GM19240 (cell line): ENCODE data around the gene TRAF4.

Experiments used
- DNase-seq: peaks from one replicate; pipeline ENCODE4 v3.0.0; 2011; ENCODE audit warnings: low spot score; ENCODE audit not compliant: insufficient read length

TRAF4 gene

GRCh38 chr17:28743243-28744103 is at the start of gene TRAF4:
Gene TRAF4 (plus strand): TSS chr17:28744011. CDS start chr17:28744113, 102 bp downstream.
- no peak for DNase-seq

- no peak for DNase-seq
These were observed 45.4 kb upstream of the TRAF4 start for GRCh38 chr17:28698253-28698941.

- no peak for DNase-seq
These were observed 43.5 kb upstream of the TRAF4 start for GRCh38 chr17:28700278-28700677.

- DNase-seq = no peak
These were observed 42.9 kb upstream of the TRAF4 start for GRCh38 chr17:28700830-28701492.

GRCh38 chr17:28702026-28702751 is 41.6 kb upstream of the TRAF4 start:
- DNase-seq = no peak

- no peak for DNase-seq
These were observed 41.1 kb upstream of the TRAF4 start for GRCh38 chr17:28702752-28703150.

- no peak for DNase-seq
These were observed 40.1 kb upstream of the TRAF4 start for GRCh38 chr17:28703552-28704218.

- no peak for DNase-seq
These were observed 39.5 kb upstream of the TRAF4 start for GRCh38 chr17:28704219-28704858.

GRCh38 chr17:28705074-28705659 is 38.6 kb upstream of the TRAF4 start:
- DNase-seq = no peak

GRCh38 chr17:28705728-28706334 is 38.0 kb upstream of the TRAF4 start:
- DNase-seq = no peak

- no peak for DNase-seq
These were observed 37.1 kb upstream of the TRAF4 start for GRCh38 chr17:28706471-28707338.

GRCh38 chr17:28707339-28707720 is 36.5 kb upstream of the TRAF4 start:
- no peak for DNase-seq

GRCh38 chr17:28710861-28711722 is 32.7 kb upstream of the TRAF4 start:
- DNase-seq = peak; percentile 91

GRCh38 chr17:28711723-28712031 is 32.1 kb upstream of the TRAF4 start, which contains the start of gene PROCA1:
Gene PROCA1 (minus strand): TSS chr17:28711888. CDS start chr17:28711660, 228 bp downstream.
- no peak for DNase-seq

GRCh38 chr17:28712032-28712704 is 31.6 kb upstream of the TRAF4 start:
- DNase-seq = peak; percentile 66

- no peak for DNase-seq
These were observed 31.0 kb upstream of the TRAF4 start for GRCh38 chr17:28712705-28713415.

- DNase-seq = no peak
These were observed 29.5 kb upstream of the TRAF4 start for GRCh38 chr17:28714281-28714680.
